GM21390 (cell line): ENCODE results near the gene PHLPP1.
"Not testable (repeated sequence)": the region's sequence is repeated elsewhere in the genome, so short reads cannot be mapped to it uniquely, and the experiment has no call there.

Experiments used
- ATAC-seq: cut with Tn5 transposase; IDR thresholded peaks from one replicate; pipeline ENCODE4 v1.9.1; 2021; ENCODE audit not compliant: unreplicated experiment

Gene PHLPP1

GRCh38 chr18:62807396-62807795 is 92.1 kb downstream of the PHLPP1 start:
- no peak for ATAC-seq

GRCh38 chr18:62808123-62808522 is 92.8 kb downstream of the PHLPP1 start:
- no peak for ATAC-seq

- ATAC-seq: not testable (repeated sequence)
These were observed 94.1 kb downstream of the PHLPP1 start for GRCh38 chr18:62809445-62809844.

- ATAC-seq: no peak
These were observed 94.6 kb downstream of the PHLPP1 start for GRCh38 chr18:62809900-62810299.

GRCh38 chr18:62810682-62811081 is 95.3 kb downstream of the PHLPP1 start:
- no peak for ATAC-seq

- no peak for ATAC-seq
These were observed 96.3 kb downstream of the PHLPP1 start for GRCh38 chr18:62811674-62812073.

- ATAC-seq: no peak
These were observed 96.9 kb downstream of the PHLPP1 start for GRCh38 chr18:62812242-62812641.

GRCh38 chr18:62812876-62813275 is 97.5 kb downstream of the PHLPP1 start:
- no peak for ATAC-seq

- ATAC-seq: no peak
These were observed 98.9 kb downstream of the PHLPP1 start for GRCh38 chr18:62814132-62814759.

GRCh38 chr18:62825382-62825781 is 110.0 kb downstream of the PHLPP1 start:
- ATAC-seq: no peak

- no peak for ATAC-seq
These were observed 112.1 kb downstream of the PHLPP1 start for GRCh38 chr18:62827397-62827796.

GRCh38 chr18:62828091-62828640 is 112.8 kb downstream of the PHLPP1 start:
- ATAC-seq: no peak

- no peak for ATAC-seq
These were observed 113.5 kb downstream of the PHLPP1 start for GRCh38 chr18:62828852-62829251.

GRCh38 chr18:62829936-62830335 is 114.6 kb downstream of the PHLPP1 start:
- no peak for ATAC-seq

- ATAC-seq: no peak
These were observed 116.9 kb downstream of the PHLPP1 start for GRCh38 chr18:62832282-62832681.

GRCh38 chr18:62833494-62833893 is 118.2 kb downstream of the PHLPP1 start:
- no peak for ATAC-seq

- ATAC-seq: no peak
These were observed 119.4 kb downstream of the PHLPP1 start for GRCh38 chr18:62834715-62835114.

- no peak for ATAC-seq
These were observed 121.7 kb downstream of the PHLPP1 start for GRCh38 chr18:62837011-62837410.

GRCh38 chr18:62838475-62839098 is 123.2 kb downstream of the PHLPP1 start:
- peak; percentile 75 for ATAC-seq

GRCh38 chr18:62839874-62840713 is 124.8 kb downstream of the PHLPP1 start:
- ATAC-seq: peak; percentile 37

- no peak for ATAC-seq
These were observed 126.1 kb downstream of the PHLPP1 start for GRCh38 chr18:62841405-62841804.

GRCh38 chr18:62842898-62843297 is 127.6 kb downstream of the PHLPP1 start:
- ATAC-seq: no peak
